ENCODE measurements around the gene ORMDL2. TPM values are rescaled to one million over a fixed set of nuclear protein-coding genes. Genes with fewer than 3 reads are reported as not detected.

ORMDL2 gene
- total and polyA plus RNA-seq, 2 donors (not counting 1 experiment from before 2014, with no cell fraction given): 26.9 to 54.5 TPM

DNA sequence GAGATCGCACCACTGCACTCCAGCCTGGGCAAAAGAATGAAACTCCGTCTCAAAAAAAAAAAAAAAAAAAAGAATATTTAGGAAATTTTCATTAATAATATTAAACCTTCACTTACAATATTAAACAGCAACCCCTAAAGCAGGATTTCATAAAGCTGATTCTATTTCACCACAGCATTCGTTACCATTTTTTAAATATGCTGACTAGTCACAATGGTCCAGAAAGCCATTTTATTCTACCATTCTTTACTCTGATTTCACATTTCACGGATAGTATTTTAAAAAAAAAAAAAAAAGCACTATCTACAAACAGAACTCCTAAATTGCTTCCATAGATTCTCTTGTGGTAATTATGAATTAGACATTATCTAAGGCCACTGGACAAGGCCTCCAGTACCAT, 27.9 kb upstream of the ORMDL2 start:
- H3K79me2 ChIP-seq (ENCODE audit: control insufficient read depth, insufficient read depth, low read length): no peaks in the 10 kb centered on the region
- H2AFZ ChIP-seq (ENCODE audit: low read length): no peak overlapping the region
- no peak overlapping the region for H3K4me2 ChIP-seq (ENCODE audit: extremely low read depth, insufficient read depth, low read length)
- no peak overlapping the region for H3K27ac ChIP-seq (ENCODE audit: insufficient read depth, low read length)
- peaks cover 13% of the 10 kb centered on the region for H3K36me3 ChIP-seq (ENCODE audit: control insufficient read depth, insufficient read depth, low read length)
- DNase-seq (ENCODE audit: low read depth in 2 of 2): no peak
- H3K4me3 ChIP-seq (replicated peaks in 1 of 4; ENCODE audit: control extremely low read depth in 1 of 4, insufficient read depth in 1 of 4, low read depth in 3 of 4, low read length in 4 of 4): no peak overlapping the region
- H3K9ac ChIP-seq (ENCODE audit: insufficient read depth, low read length): no peak overlapping the region
- no peaks in the 10 kb centered on the region for H3K4me1 ChIP-seq (ENCODE audit: control insufficient read depth, extremely low read depth, insufficient read depth, low read length)
- TF ChIP-seq, protein P1, sequence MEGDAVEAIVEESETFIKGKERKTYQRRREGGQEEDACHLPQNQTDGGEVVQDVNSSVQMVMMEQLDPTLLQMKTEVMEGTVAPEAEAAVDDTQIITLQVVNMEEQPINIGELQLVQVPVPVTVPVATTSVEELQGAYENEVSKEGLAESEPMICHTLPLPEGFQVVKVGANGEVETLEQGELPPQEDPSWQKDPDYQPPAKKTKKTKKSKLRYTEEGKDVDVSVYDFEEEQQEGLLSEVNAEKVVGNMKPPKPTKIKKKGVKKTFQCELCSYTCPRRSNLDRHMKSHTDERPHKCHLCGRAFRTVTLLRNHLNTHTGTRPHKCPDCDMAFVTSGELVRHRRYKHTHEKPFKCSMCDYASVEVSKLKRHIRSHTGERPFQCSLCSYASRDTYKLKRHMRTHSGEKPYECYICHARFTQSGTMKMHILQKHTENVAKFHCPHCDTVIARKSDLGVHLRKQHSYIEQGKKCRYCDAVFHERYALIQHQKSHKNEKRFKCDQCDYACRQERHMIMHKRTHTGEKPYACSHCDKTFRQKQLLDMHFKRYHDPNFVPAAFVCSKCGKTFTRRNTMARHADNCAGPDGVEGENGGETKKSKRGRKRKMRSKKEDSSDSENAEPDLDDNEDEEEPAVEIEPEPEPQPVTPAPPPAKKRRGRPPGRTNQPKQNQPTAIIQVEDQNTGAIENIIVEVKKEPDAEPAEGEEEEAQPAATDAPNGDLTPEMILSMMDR (conservative IDR thresholded peaks at IDR 0.05 in 1 of 2, IDR thresholded peaks at IDR 0.05 in 1 of 2; ENCODE audit: low read depth in 1 of 2, low read length in 2 of 2): no peak
- TF ChIP-seq EZH2 (IDR thresholded peaks at IDR 0.05; ENCODE audit: low read length, missing control alignments): no peak
- H3K27me3 ChIP-seq (ENCODE audit: control insufficient read depth, insufficient read depth, low read length): no peaks in the 10 kb centered on the region
- H3K9me3 ChIP-seq (ENCODE audit: control insufficient read depth, insufficient read depth, low read depth, low read length): no peaks in the 10 kb centered on the region
- no peaks in the 10 kb centered on the region for H4K20me1 ChIP-seq (ENCODE audit: control insufficient read depth, extremely low read depth, insufficient read depth, low read length)

GRCh38 chr12:55795950-55796349, 21.9 kb upstream of the ORMDL2 start:
- H3K79me2 ChIP-seq (ENCODE audit: control insufficient read depth, insufficient read depth, low read length): no peaks in the 10 kb centered on the region
- peaks cover 12% of the 10 kb centered on the region for H3K36me3 ChIP-seq (ENCODE audit: control insufficient read depth, insufficient read depth, low read length)
- H2AFZ ChIP-seq (ENCODE audit: low read length): no peak overlapping the region
- H3K9ac ChIP-seq (ENCODE audit: insufficient read depth, low read length): no peak overlapping the region
- no peaks in the 10 kb centered on the region for H3K9me3 ChIP-seq (ENCODE audit: control insufficient read depth, insufficient read depth, low read depth, low read length)
- DNase-seq (ENCODE audit: low read depth in 2 of 2): peak in 1 of 2 donors; percentile 9
- no peaks in the 10 kb centered on the region for H3K27me3 ChIP-seq (ENCODE audit: control insufficient read depth, insufficient read depth, low read length)
- H3K4me1 ChIP-seq (ENCODE audit: control insufficient read depth, extremely low read depth, insufficient read depth, low read length): no peaks in the 10 kb centered on the region
- no peak overlapping the region for H3K4me2 ChIP-seq (ENCODE audit: extremely low read depth, insufficient read depth, low read length)
- H3K4me3 ChIP-seq (replicated peaks in 1 of 4; ENCODE audit: control extremely low read depth in 1 of 4, insufficient read depth in 1 of 4, low read depth in 3 of 4, low read length in 4 of 4): no peak overlapping the region
- no peak for TF ChIP-seq EZH2 (IDR thresholded peaks at IDR 0.05; ENCODE audit: low read length, missing control alignments)
- TF ChIP-seq, protein P1 (conservative IDR thresholded peaks at IDR 0.05 in 1 of 2, IDR thresholded peaks at IDR 0.05 in 1 of 2; ENCODE audit: low read depth in 1 of 2, low read length in 2 of 2): no peak
- no peaks in the 10 kb centered on the region for H4K20me1 ChIP-seq (ENCODE audit: control insufficient read depth, extremely low read depth, insufficient read depth, low read length)
- no peak overlapping the region for H3K27ac ChIP-seq (ENCODE audit: insufficient read depth, low read length)

- Histone ChIP-seq H4K20me1 (ENCODE audit: control insufficient read depth, extremely low read depth, insufficient read depth, low read length) (no peaks in the 10 kb centered on the region), H3K4me2 (ENCODE audit: extremely low read depth, insufficient read depth, low read length) (no peak overlapping the region), H3K27me3 (ENCODE audit: control insufficient read depth, insufficient read depth, low read length) (no peaks in the 10 kb centered on the region), H3K9me3 (ENCODE audit: control insufficient read depth, insufficient read depth, low read depth, low read length) (no peaks in the 10 kb centered on the region), H3K9ac (ENCODE audit: insufficient read depth, low read length) (no peak overlapping the region), H3K4me3 (replicated peaks in 1 of 4; ENCODE audit: control extremely low read depth in 1 of 4, insufficient read depth in 1 of 4, low read depth in 3 of 4, low read length in 4 of 4) (no peak overlapping the region), H3K27ac (ENCODE audit: insufficient read depth, low read length) (no peak overlapping the region), H3K4me1 (ENCODE audit: control insufficient read depth, extremely low read depth, insufficient read depth, low read length) (no peaks in the 10 kb centered on the region), H3K36me3 (ENCODE audit: control insufficient read depth, insufficient read depth, low read length) (peaks cover 10% of the 10 kb centered on the region), H2AFZ (ENCODE audit: low read length) (no peak overlapping the region), H3K79me2 (ENCODE audit: control insufficient read depth, insufficient read depth, low read length) (peaks cover 4% of the 10 kb centered on the region)
- peak; percentile 39 to 71 for DNase-seq (ENCODE audit: low read depth in 2 of 2)
- TF ChIP-seq, protein P1 (conservative IDR thresholded peaks at IDR 0.05 in 1 of 2, IDR thresholded peaks at IDR 0.05 in 1 of 2; ENCODE audit: low read depth in 1 of 2, low read length in 2 of 2): peak; percentile 67 to 69
- TF ChIP-seq EZH2 (IDR thresholded peaks at IDR 0.05; ENCODE audit: low read length, missing control alignments): no peak
These were observed 20.8 kb upstream of the ORMDL2 start for GRCh38 chr12:55797068-55797467.

Measured in fibroblast of lung (primary cell).